Fibroblast of lung (primary cell): ENCODE results near the gene PRODH.
"Not testable (repeated sequence)": the region's sequence is repeated elsewhere in the genome, so short reads cannot be mapped to it uniquely, and the experiment has no call there.

Source experiments
- CTCF ChIP-seq, 2 donors: IDR thresholded peaks in 1 of 2; conservative IDR thresholded peaks in 1 of 2; 1 replicate in 1 of 2; 2 replicates in 1 of 2; pipeline ENCODE4 v1.5.1; 2011 to 2012; ENCODE audit warnings: low read length in 2 of 2, control low read depth in 1 of 2, inconsistent platforms in 1 of 2, low read depth in 1 of 2, mild to moderate bottlenecking in 1 of 2
- EZH2 ChIP-seq: IDR thresholded peaks from 2 replicates; pipeline ENCODE4 v1.5.1; 2012; ENCODE audit warnings: low read length, control low read depth, mild to moderate bottlenecking; ENCODE audit errors: missing control alignments

DNA sequence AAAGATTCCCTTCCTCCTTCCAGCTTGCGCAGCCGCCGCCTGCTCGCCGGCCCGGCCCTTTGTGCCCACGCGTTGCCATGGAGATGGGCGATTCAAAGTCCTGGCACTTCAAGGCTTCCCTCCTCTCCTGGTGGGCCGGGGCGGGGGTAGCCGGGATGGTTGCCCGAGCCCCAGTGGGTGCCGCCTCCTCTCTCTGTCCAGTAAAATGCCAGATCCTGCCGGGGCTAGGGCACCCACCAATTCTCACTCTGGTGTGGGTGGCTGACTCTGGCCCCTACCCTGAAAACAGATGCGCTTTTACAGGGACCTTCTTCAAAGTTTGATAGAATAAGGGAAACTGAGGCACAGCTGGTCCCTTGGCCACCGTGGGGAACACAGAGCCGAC lies 22.2 kb upstream of the PRODH start:
- TF ChIP-seq CTCF (conservative IDR thresholded peaks at IDR 0.05 in 1 of 2, IDR thresholded peaks at IDR 0.05 in 1 of 2; ENCODE audit: low read depth in 1 of 2, low read length in 2 of 2); EZH2: not testable (repeated sequence)
